Measurements from ENCODE around the gene CST7.

The CST7 gene

DNA sequence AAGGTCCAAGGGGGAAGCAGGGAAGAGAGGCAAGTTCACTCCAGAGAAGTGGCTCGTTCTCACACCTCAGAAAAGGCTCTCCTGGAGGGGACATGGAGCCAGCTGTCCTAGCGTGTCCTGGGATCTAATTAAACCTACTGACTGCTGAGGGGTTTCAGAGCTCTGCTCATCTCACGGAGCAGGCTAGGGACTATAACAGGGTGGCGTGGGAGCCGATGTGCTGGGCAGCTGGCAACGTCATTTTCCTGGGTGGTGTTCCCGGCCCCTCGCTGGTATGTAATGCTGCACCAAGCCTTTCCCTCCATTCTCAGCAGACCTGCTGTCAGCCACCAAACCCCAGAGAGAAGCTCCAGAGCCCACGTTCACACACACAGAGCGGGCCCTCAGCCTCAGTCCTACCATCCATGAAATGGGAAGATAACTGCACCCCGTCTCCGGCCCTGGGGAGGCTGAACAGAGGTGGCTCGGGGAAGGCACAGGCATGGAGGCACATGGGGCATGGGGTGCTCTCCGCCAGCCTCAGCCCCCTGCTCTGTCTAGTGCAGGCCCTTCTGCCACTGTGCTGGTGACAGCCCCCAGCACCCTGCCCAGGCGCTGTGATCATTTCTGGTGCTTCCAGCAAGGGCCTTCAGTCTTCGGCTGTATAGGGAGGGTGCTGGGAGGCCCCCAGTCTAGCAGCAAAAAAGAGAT, 1.9 kb downstream of the CST7 start:
- no peak for DNase-seq (ENCODE audit: low read depth)

DNA sequence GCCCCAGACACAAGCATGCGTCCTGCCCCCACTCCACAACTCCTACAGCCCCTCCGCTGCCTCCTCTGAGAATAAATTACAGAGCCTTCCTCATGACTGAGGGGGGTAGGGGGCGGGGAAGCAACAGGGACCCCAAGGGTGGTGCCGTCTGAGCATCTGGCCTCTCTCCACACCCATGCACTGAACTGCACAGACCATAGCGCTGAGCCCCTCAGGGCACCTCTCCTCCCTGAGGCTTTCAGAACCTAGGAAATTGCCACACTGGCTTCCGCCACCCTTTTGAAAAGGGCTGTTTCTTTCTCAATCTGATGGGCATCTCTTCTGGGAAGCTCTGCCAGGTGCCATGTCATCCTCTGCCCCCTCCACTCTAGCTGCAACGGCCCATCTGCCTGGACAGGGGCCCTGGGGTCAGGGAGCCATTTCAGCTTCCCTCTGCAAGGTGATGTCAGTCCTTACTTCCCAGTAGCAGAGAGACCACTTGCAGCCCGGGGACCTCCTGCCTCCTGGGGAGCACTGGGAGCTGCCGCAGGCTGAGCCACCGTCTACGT, 2.5 kb downstream of the CST7 start:
- no peak for DNase-seq (ENCODE audit: low read depth)

DNA sequence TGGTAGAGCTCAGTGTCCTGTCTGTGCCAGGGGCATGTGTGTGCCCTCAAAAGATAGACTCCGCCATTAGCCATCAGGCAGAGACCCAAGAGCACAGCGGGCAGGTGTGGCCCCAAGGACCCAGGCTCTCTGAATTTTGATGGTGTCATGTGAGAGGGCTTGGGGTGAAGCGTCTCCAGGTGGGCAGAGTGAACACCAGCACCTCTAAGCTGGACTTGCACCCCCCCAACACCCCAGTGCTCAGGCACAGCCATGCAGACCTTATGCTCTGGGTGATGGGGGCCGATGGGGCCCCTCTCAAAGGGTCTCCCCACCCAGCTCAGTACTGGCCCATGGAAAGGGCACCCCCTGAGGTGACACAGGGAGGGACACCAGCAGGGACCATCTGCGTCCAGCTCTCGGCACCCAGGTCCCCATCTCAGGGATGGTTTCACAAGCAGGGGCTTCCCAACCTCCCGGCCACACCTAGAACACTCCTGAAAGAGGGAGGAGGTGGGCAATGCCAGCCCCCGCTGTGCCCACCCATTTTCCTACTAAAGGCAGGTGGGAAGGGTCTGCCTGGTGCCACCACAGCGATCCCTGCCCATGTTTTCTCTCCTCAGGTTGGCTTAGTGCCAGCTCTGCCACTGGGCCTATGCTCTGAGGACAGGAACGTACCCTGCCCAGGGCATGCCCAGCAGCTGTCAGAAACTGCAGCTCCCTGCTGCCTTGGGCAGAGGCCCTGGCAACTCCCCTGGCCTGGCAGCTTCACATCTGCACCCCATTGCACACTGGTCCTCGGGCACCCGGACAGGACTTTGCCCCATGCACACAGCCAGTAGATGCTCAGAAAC, 3.5 kb downstream of the CST7 start:
- DNase-seq (ENCODE audit: low read depth) = no peak

DNA sequence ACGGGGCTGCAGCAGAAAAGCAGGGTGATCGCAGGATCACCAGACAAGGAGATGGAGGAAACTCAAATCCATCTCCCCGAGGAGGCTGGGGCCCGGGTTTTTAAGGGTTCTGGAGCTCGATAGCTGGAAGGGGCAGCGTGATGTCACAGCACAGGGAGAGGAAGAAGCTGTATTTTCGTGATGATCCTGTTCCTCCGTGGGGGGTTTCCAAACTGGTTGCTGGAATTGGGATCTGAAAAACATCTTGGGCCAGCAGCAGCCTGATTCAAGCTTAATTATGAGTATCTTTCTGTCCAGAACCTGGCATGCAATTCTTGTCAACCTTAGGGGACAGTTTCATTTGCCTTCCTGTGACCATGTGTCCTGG, 4.1 kb downstream of the CST7 start:
- no peak for DNase-seq (ENCODE audit: low read depth)

DNA sequence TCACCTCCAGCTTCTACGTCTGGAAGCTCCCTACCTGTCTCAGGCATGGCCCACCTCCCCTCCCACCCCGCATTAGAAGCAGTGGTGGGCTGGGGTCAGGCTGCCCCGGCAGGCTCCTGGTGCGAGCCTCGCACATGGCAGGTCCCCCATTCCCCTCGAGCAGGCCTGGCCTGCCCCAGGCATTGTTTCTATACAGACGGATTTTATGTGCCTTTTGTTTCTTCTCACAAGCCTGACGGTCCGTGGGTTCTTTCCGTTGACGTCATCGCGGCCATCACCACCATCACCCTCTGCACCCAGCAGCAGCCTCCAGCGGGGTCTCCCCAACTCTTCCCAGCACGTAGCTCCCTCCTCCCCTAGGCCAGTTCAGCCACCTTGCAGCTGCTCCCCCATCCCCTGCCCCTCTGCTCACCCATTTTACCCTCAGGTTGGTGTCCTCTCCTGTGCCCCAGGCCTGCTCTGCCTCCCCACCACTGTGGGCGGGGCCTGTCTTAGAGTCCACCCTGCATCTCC, 4.6 kb downstream of the CST7 start:
- DNase-seq (ENCODE audit: low read depth) = no peak

DNA sequence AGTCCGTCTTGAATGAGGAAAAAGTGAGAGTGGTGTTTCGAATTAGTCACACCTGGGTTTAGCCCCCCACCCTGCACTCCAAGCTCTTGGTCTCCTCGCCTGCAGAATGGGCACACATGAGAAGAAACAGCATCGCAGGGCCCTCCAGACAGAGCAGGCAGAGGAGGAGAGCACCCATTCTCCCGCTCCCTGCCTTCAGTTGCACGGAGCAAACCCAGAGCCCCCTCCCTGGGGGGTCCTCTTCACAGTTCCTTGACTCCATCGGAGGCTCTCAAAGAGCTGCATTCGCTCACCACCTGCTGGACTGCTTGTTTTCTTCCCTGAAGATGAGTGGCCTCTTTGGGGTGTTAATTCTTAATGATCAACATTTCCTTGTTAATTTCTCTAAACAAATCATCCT, 5.1 kb downstream of the CST7 start:
- DNase-seq (ENCODE audit: low read depth) = no peak

DNA sequence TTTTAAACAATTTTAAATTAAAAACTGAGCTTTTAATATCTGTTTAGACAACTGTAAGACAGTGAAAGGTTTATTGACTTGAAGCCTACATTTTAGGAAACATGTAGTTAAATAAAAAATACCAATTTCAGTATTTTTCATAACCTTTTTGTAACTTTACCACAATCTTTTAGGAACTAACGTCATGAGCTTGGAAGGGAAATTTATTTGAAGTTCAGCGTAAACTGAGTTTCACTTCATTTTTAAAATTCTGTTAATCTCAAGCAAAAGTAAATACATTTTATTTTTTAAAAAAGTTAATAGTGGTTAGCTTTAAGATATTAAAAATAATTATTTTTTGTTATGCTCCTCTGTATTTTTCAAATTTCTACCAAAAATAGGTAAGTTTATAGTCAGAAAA, 5.5 kb downstream of the CST7 start:
- DNase-seq (ENCODE audit: low read depth) = no peak

DNA sequence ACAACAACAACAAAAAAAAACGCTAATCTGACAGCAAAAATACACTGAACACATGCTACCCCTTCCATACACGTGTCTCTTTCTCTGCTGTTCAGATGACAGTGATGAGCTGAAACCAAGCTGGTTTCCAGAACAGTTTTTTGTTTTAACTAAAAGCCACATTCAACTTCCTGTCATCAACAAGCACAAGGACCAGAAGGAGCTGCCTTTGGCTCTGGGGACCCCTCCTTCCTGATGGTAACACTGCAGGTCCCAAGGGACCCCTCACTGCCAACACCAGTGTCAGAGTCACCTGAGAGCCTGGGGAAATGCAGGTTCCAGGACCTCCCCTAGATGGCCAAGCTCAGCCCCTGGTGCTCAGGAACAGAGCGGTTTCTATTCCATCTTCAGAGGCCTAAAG, 6.0 kb downstream of the CST7 start:
- DNase-seq (ENCODE audit: low read depth) = no peak

DNA sequence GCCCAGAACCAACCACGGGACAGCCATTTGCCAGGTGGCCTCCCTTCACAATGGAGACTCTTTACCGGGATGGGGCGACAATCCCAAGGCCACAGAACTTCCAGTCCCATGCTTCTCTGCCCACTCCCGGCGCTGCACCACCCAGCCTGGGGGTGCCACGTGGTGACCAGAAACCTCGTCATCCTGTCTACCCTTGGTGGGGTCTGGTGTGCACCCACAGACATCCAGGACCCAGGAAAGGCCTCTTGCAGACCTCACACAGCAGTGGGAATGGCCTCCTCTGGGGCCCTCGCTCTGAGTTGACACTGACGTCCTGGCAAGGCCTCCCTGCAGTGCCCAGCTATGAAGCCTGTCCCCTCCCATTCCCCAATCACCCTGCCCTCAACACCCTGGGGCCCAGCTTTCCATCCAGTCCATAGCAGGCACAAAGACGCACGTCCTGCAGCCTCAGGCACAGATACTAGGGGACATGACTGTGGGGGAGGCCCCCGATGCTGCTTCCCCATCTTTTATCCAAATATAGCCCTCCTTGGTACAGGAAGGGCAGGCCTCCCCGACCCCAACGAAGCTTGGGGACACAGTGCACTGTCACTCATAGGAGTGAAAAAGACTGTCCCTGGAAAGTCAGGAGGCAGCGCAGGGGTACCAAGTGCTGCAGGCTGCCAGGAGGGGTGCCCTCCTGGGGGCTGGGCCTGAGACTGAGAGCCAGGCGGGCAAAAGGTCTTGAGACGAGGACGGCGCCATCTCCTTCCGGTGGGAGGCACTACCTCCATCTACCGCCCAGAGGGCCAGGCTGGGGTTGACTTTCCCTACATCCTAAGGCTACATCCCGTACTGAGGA, 7.2 kb downstream of the CST7 start:
- DNase-seq (ENCODE audit: low read depth) = no peak

DNA sequence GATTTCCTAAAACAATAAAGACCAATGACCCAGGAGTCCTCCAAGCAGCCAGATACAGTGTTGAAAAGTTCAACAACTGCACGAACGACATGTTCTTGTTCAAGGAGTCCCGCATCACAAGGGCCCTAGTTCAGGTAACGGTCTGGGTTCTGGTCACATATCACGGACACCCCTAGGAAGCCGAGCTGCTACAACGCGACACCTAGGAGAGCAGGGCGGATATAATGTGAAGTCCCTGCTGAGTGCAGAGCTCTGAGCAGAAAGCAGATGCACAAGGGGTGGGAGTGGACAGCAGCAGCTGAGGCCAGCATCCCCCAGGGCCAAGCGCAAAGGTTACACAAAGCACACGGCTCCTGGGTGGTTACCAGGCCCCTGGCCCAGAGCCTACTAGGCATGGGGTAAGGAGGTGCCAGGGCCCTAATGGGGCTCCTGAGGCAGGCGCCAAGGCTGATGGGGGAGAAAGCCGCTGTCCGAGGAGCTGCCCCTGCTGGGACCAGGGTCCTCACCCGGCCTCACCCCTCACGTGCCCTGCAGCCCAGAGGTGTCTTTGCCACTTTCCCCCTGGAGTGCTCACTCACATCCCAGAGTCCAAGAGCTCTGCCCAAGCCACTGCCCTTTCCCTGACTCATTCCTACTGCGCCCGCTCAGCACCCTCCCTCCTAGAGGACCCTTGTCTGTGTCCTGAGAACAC, 8.4 kb downstream of the CST7 start:
- DNase-seq (ENCODE audit: low read depth) = no peak

DNA sequence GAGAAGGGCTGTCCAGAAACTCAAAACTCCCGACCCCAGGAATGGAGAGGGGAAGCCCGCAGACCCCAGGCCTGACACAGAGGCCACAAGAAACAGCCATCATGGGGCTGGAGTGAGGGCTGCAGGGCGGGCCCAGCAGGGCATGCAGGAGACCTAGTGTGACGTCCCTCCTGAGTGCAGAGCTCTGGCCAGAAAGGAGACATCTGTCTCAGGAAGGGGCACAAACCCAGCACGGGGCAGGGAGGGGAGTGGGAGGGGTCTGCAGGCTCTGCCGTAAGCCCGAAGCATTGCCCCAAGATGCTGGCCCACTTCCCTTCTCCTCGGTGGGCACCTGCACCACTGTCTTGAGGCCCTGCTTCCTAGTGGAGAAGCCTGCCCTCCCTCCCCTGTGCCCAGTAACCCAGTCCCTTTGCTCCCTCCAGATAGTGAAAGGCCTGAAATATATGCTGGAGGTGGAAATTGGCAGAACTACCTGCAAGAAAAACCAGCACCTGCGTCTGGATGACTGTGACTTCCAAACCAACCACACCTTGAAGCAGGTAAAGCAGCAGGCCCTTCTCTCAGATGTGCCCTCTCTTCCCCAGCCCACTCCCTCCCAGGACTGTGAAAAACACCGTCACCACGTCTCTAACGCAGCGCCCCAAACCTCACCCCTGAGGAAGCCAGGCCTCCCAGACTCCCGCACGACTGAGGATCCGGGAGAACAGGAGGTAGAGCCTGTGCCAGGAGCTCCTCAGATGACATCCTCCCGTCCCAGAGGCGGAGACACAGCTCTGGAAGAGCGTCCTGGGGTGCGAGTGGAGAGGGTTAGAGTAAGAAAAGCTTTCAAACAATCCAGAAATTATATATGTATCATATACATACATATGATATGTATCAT, 9.7 kb downstream of the CST7 start:
- DNase-seq (ENCODE audit: low read depth) = no peak

DNA sequence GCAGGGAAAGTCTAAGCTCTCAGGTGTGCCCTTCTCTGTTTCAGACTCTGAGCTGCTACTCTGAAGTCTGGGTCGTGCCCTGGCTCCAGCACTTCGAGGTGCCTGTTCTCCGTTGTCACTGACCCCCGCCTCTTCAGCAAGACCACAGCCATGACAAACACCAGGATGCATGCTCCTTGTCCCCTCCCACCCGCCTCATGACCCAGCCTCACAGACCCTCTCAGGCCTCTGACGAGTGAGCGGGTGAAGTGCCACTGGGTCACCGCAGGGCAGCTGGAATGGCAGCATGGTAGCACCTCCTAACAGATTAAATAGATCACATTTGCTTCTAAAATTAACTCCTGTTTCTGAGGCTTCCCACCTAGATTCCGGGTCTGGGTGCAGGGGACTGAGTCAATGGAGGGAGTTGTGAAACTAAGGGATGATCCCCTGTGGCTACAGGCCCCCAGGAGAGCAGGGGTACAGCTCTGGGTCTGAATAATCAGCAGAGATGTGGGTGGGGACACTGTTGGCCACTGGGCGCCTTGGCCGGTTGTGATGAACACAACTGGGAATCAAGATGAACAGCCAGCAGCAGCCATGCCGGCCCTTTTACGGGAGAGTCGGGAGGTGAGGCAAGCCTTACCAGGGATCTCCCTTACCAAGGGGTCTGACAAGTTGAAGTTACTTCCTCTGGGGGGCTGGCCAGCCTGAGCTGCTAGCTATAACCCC, 10.7 kb downstream of the CST7 start:
- DNase-seq (ENCODE audit: low read depth) = no peak

DNA sequence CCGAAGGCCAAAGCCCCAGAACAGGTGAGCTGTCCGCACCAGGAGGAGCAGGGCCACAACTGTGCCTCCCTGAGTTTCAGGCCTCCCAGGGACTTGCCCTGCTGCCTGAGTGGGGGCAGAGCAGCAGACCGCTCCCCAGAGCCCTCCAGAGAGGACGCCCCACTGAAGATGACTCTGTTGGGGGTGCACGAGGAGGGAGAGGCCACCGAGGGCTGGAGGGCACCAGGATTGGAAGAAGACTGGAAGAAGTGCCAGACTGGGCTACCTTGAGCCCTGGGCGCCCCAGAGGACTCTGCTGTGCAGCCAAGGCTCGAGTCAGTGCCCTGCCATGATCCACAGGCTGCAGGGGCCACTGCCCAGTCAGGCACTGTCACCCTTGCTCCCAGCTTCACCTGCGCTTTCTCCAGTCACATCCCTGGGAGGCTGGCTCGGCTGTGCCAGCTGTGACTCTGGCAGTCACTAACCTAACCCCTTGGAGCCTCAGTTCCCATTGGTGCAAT, 11.3 kb downstream of the CST7 start:
- no peak for DNase-seq (ENCODE audit: low read depth)

DNA sequence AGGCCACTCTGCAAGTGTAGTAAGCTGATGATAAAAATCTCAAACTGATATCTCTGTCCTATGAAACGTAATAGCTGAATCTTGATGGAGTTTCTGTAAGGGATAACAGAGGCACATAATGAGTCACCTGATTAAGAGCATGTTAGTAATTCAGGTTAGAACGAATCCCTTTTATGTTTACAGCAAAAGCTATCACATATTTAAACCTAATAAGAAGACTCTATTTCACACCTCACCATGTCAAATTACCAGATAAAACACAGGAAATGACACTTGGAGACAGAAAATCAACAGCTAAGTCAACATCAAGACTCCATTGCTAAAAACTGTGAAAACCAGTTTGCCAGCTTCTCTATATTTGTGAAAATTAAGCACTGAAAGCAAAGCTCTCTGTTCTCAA, 11.8 kb downstream of the CST7 start:
- no peak for DNase-seq (ENCODE audit: low read depth)

DNA sequence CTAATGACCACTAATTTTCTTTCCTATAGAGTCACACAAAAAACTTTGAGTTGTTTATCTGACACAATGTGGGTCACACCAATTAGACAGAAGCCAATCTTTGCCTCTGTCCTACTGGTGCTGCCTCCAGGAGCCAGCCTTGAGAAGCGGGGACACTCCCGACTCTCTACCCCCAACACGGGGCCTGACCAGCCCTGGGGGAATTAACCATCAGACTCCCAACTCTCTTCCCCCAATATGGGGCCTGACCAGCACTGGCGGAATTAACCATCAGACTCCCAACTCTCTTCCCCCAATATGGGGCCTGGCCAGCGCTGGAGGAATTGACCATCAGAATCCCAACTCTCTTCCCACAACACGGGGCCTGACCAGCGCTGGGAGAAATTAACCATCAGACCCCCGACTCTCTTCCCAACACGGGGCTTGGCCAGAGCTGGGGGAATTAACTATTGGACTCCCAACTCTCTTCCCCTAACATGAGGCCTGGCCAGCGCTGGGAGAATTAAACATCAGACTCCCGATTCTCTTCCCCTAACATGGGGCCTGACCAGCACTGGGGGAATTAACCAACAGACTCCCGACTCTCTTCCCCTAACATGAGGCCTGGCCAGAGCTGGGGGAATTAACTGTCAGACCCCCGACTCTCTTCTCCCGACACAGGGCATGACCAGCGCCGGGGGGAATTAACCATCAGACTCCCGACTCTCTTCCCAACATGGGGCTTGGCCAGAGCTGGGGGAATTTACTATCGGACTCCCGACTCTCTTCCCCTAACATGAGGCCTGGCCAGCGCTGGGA, 12.5 kb downstream of the CST7 start:
- no peak for DNase-seq (ENCODE audit: low read depth)

DNA sequence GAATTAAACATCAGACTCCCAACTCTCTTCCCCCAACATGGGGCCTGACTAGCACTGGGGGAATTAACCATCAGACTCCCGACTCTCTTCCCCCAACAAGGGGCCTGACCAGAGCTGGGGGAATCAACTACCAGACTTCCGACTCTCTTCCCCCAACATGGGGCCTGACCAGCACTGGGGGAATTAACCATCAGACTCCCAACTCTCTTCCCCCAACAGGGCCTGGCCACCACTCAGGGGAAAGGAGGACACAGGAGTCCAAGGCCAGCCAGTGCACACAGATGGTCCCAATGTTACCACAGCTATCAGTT, 13.1 kb downstream of the CST7 start:
- no peak for DNase-seq (ENCODE audit: low read depth)

DNA sequence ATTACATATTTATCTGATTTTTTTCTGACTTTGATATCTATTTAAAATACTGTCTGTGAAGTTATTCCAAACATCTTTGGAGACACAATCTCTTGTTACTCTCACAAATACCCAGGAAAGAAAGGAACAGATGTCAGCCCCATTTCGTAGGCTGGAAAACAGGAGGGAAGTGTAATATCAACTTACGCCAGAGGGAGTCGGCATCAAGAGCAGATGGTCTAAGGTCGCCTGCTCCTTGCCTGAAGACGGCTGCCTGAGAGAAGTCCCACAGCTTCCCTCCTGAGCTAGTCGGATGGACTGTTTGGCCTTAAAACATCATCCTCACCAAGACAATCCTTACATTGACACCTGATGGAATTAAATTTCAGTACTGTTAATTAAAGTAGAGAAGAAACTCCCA, 13.4 kb downstream of the CST7 start:
- DNase-seq (ENCODE audit: low read depth) = no peak

DNA sequence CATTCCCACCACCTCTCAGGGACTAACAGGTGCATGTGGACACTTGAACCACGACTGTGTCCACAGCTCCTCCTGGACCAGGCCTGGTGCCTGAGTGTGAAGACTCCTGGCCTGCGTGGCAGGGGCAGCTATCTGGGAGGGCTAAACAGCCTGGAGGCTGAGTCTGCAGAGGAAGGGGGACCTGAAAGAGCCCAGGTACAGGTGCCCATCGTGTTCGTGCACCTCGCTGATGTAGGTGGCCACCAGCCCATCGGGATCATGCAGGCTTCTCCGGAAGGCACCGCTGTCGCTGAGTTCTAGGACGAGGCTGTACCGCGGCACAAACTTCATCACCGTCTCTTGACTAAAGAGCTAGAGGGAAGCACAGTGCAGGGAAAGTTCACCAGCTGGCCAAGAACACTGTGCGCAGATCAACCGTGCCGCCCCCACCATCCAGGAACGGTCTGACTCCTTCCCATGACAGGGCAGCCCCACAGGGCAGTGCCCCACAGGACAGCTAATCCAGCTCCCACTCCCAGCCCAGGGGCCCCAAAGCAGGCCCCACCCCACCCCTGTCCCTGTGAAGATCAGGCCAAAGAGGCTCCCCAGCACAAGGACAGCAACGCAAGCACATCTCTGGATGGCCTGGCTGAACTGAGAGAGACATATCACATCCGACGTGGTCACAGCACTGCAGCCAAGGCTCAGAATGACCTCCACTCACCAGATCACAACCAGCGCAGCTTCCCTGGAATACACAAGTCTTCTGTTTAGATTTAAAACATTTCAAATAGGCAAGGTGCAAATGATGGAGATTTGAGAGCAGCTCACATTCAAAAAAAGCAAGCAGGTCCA, 14.8 kb downstream of the CST7 start:
- DNase-seq (ENCODE audit: low read depth) = no peak

DNA sequence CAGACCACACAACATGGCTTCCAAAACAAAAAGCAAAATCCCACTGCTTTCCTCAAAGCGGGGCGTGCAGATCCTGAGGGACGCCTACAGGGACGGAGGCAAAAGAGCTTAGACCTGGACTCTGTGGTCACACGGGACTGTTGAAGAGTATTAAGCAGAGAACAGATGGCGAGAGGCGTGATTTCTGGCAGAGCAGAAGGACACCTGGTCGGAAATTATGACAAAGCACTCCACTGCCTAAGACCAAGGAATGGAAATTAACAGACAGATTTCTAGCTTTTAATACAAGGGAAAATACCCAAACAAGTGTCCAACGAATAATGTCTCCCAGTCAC, 15.4 kb downstream of the CST7 start:
- no peak for DNase-seq (ENCODE audit: low read depth)

Data from EH (cell line).